SK-N-SH (cell line): Measurements from ENCODE around the gene PLXNA4. TPM values are rescaled to one million over a fixed set of nuclear protein-coding genes. Genes with fewer than 3 reads are reported as not detected.

Experiments
- CTCF ChIA-PET: fragments of 300-600, 350-600 bp; formaldehyde crosslinking; extraction: SDS; loops from one replicate; lab custom pipeline; 2021; lab: Yijun Ruan, JAX
- POLR2A ChIA-PET: fragments of 350-600 bp; sonication (Branson Sonifier 250); formaldehyde crosslinking; extraction: SDS; loops from one replicate; lab custom pipeline; 2020; ENCODE audit warnings: antibody characterized with exemption, inconsistent platforms; lab: Yijun Ruan, JAX
- DNase-seq: peaks from one replicate; pipeline ENCODE4 v3.0.0; 2012
- H2AFZ ChIP-seq: fragments of 200-600 bp; sonication (generic); 2 replicates; pipeline ENCODE4 v1.8.1; 2016; ENCODE audit warnings: antibody characterized with exemption, mild to moderate bottlenecking, low read depth
- H3F3A ChIP-seq: fragments of 200-600 bp; sonication (generic); replicated peaks from 2 replicates; pipeline ENCODE3; 2016; ENCODE audit warnings: antibody characterized with exemption, mild to moderate bottlenecking; ENCODE audit not compliant: insufficient read depth
- H3K27ac ChIP-seq, 2 experiments: fragments of 200-500 bp in 1 of 2; fragments of 200-600 bp in 1 of 2; sonication (Bioruptor generic) in 1 of 2; sonication (generic), shearing (Covaris generic) in 1 of 2; 2 replicates each; pipeline versions ENCODE4 v1.5.1 to v1.6.1; 2014 to 2016; ENCODE audit warnings: low read depth in 2 of 2, inconsistent platforms in 1 of 2, low read length in 1 of 2, mild to moderate bottlenecking in 1 of 2, mixed read lengths in 1 of 2
- H3K27me3 ChIP-seq: fragments of 200-600 bp; sonication (generic), shearing (Covaris generic); 2 replicates; pipeline ENCODE4 v1.6.1; 2016; ENCODE audit warnings: mixed run types; ENCODE audit not compliant: insufficient read depth
- H3K36me3 ChIP-seq, 2 experiments: fragments of 200-500 bp in 1 of 2; fragments of 200-600 bp in 1 of 2; sonication (Bioruptor generic) in 1 of 2; sonication (generic) in 1 of 2; replicated peaks in 1 of 2; 2 replicates each; pipeline versions ENCODE3 to v1.5.1; 2014 to 2016; ENCODE audit warnings: low read length in 1 of 2, mild to moderate bottlenecking in 1 of 2; ENCODE audit not compliant: insufficient read depth in 2 of 2, control insufficient read depth in 1 of 2
- H3K4me1 ChIP-seq, 2 experiments: fragments of 200-500 bp in 1 of 2; fragments of 200-600 bp in 1 of 2; sonication (Bioruptor generic) in 1 of 2; sonication (generic), shearing (Covaris generic) in 1 of 2; 2 replicates each; pipeline versions ENCODE4 v1.5.1 to v1.6.1; 2014 to 2016; ENCODE audit warnings: low read depth in 1 of 2, low read length in 1 of 2, mixed run types in 1 of 2; ENCODE audit not compliant: insufficient read depth in 2 of 2, control insufficient read depth in 1 of 2
- H3K4me2 ChIP-seq: fragments of 200-600 bp; sonication (generic), shearing (Covaris generic); 2 replicates; pipeline ENCODE4 v1.6.1; 2017; ENCODE audit warnings: mixed run types
- H3K4me3 ChIP-seq, 2 experiments: fragments of 200-500 bp in 1 of 2; fragments of 200-600 bp in 1 of 2; sonication (Bioruptor generic) in 1 of 2; sonication (generic), shearing (Covaris generic) in 1 of 2; 2 replicates each; pipeline versions ENCODE4 v1.5.1 to v1.8.1; 2014 to 2016; ENCODE audit warnings: low read depth in 2 of 2, inconsistent platforms in 1 of 2, low read length in 1 of 2, mild to moderate bottlenecking in 1 of 2, mixed read lengths in 1 of 2, moderate library complexity in 1 of 2
- H3K79me2 ChIP-seq: fragments of 200-600 bp; sonication (generic); 2 replicates; pipeline ENCODE4 v1.8.1; 2017; ENCODE audit warnings: mild to moderate bottlenecking; ENCODE audit not compliant: insufficient read depth
- H3K9ac ChIP-seq: fragments of 200-600 bp; sonication (generic); 2 replicates; pipeline ENCODE4 v1.6.1; 2017; ENCODE audit warnings: mixed run types
- H3K9me2 ChIP-seq: fragments of 200-600 bp; sonication (generic); 2 replicates; pipeline ENCODE4 v1.6.1; 2017; ENCODE audit warnings: mixed run types
- H3K9me3 ChIP-seq: fragments of 200-600 bp; sonication (generic); 2 replicates; pipeline ENCODE4 v1.6.1; 2017; ENCODE audit warnings: mixed run types, mild to moderate bottlenecking, moderate library complexity
- H4K20me1 ChIP-seq: fragments of 200-600 bp; sonication (generic); 2 replicates; pipeline ENCODE4 v1.6.1; 2017; ENCODE audit warnings: mild to moderate bottlenecking, mixed run types; ENCODE audit not compliant: insufficient read depth
- ELF1 ChIP-seq: IDR thresholded peaks from 2 replicates; pipeline ENCODE4 v1.4.0; 2012
- EP300 ChIP-seq, 2 experiments: IDR thresholded peaks; 2 replicates each; pipeline versions ENCODE4 v1.4.0 to v1.6.1; 2012; ENCODE audit warnings: borderline replicate concordance in 1 of 2, low read depth in 1 of 2, low read length in 1 of 2
- EZH2phosphoT487 ChIP-seq: fragments of 200-600 bp; sonication (generic); IDR thresholded peaks from 2 replicates; pipeline ENCODE4 v1.6.1; 2017; ENCODE audit warnings: low read depth, mixed run types, mild to moderate bottlenecking, antibody characterized with exemption, moderate library complexity, borderline replicate concordance
- FOXJ3 ChIP-seq: sonication (generic); formaldehyde crosslinking; IDR thresholded peaks from 2 replicates; pipeline ENCODE4 v1.5.1; 2020; ENCODE audit warnings: mild to moderate bottlenecking, missing genetic modification reagents
- FOXM1 ChIP-seq: IDR thresholded peaks from 2 replicates; pipeline ENCODE4 v1.4.0; 2012; ENCODE audit warnings: low read depth, mild to moderate bottlenecking
- GATA2 ChIP-seq: sonication (generic); formaldehyde crosslinking; IDR thresholded peaks from 2 replicates; pipeline ENCODE4 v1.5.0; 2020; ENCODE audit warnings: mild to moderate bottlenecking, missing genetic modification reagents
- MEF2A ChIP-seq: IDR thresholded peaks from 2 replicates; pipeline ENCODE4 v1.4.0; 2012; ENCODE audit warnings: low read depth, borderline replicate concordance
- MXI1 ChIP-seq: IDR thresholded peaks from 2 replicates; pipeline ENCODE4 v1.6.1; 2012; ENCODE audit warnings: mild to moderate bottlenecking, low read depth, low read length, improper control_type of control experiment
- NFIC ChIP-seq: IDR thresholded peaks from 2 replicates; pipeline ENCODE4 v1.4.0; 2012; ENCODE audit warnings: borderline replicate concordance
- NRF1 ChIP-seq: IDR thresholded peaks from 2 replicates; pipeline ENCODE4 v1.6.1; 2012; ENCODE audit warnings: low read depth, mild to moderate bottlenecking, low read length
- POLR2AphosphoS5 ChIP-seq: IDR thresholded peaks from 2 replicates; pipeline ENCODE4 v1.6.1; 2012; ENCODE audit warnings: low read depth, low read length
- RFX5 ChIP-seq: IDR thresholded peaks from 2 replicates; pipeline ENCODE4 v1.6.1; 2012; ENCODE audit warnings: mild to moderate bottlenecking, improper control_type of control experiment, low read length
- TAF1 ChIP-seq: IDR thresholded peaks from 2 replicates; pipeline ENCODE4 v1.6.1; 2012; ENCODE audit warnings: low read depth, mild to moderate bottlenecking, low read length, moderate library complexity, borderline replicate concordance
- TCF12 ChIP-seq: IDR thresholded peaks from 2 replicates; pipeline ENCODE4 v1.4.0; 2012
- WGBS: methylation state at CpG from one replicate; pipeline ENCODE4 v1.1.6; 2017; ENCODE audit warnings: low lambda C conversion rate; 5-methylcytosine and 5-hydroxymethylcytosine counted together
- polyA plus RNA-seq, 3 experiments: library from polyadenylated mRNA; depleted of rRNA; stranded (reverse); fragments of >200 nt; gene quantifications; 2 replicates each; pipeline ENCODE4 v1.2.3, GENCODE V29; 2012
- TF ChIP-seq, protein P1 (sequence below): IDR thresholded peaks from 2 replicates; pipeline ENCODE4; 2012
- TF ChIP-seq, protein P2 (sequence below): fragments of 150-350 bp; IDR thresholded peaks from 2 replicates; pipeline ENCODE4 v1.6.1; 2017; ENCODE audit warnings: antibody characterized with exemption, low read length, low read depth, borderline replicate concordance
- TF ChIP-seq, protein P3 (sequence below): IDR thresholded peaks from 2 replicates; pipeline ENCODE4 v1.4.0; 2012; ENCODE audit warnings: low read depth, borderline replicate concordance
- TF ChIP-seq, protein P4 (sequence below): IDR thresholded peaks from 2 replicates; pipeline ENCODE4 v1.4.0; 2012; ENCODE audit warnings: low read depth
- TF ChIP-seq, protein P5 (sequence below): fragments of 150-350 bp; IDR thresholded peaks from 2 replicates; pipeline ENCODE4 v1.6.1; 2016; ENCODE audit warnings: mild to moderate bottlenecking, low read depth, low read length

The PLXNA4 gene
- polyA plus RNA-seq, 1 of the 3 experiments (the other 2 are of a cell fraction), result 2.4 TPM

DNA sequence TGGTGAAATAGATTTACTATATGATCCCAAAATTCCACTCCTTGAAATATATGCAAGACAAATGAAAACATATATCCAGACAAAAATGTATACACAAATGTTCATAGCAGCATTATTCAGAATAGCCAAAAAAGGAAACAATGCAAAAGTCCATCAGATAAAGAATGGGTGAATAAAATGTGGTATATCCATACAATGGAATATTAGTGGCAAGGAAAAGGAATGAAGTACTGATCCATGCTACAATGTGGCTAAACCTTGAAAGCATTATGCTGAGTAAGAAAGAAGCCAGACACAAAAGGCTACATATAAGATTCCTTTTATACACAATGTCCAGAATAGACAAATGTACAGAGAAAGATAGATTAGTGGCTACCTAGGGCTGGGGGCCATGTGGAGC is 225.5 kb downstream of the PLXNA4 start:
- no peak for DNase-seq
- no peak for TF ChIP-seq POLR2AphosphoS5
- no peak for TF ChIP-seq EP300 (IDR thresholded peaks at IDR 0.05; ENCODE audit: borderline replicate concordance in 1 of 2, low read depth in 1 of 2, low read length in 1 of 2)
- no peak for TF ChIP-seq TAF1
- TF ChIP-seq FOXJ3 (CRISPR knock-in tag), result no peak
- TF ChIP-seq MXI1, result no peak
- TF ChIP-seq, protein P1, sequence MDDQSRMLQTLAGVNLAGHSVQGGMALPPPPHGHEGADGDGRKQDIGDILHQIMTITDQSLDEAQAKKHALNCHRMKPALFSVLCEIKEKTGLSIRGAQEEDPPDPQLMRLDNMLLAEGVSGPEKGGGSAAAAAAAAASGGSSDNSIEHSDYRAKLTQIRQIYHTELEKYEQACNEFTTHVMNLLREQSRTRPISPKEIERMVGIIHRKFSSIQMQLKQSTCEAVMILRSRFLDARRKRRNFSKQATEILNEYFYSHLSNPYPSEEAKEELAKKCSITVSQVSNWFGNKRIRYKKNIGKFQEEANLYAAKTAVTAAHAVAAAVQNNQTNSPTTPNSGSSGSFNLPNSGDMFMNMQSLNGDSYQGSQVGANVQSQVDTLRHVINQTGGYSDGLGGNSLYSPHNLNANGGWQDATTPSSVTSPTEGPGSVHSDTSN, result no peak
- TF ChIP-seq, protein P2, sequence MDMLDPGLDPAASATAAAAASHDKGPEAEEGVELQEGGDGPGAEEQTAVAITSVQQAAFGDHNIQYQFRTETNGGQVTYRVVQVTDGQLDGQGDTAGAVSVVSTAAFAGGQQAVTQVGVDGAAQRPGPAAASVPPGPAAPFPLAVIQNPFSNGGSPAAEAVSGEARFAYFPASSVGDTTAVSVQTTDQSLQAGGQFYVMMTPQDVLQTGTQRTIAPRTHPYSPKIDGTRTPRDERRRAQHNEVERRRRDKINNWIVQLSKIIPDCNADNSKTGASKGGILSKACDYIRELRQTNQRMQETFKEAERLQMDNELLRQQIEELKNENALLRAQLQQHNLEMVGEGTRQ, result no peak
- TF ChIP-seq GATA2 (CRISPR knock-in tag), result no peak
- TF ChIP-seq NFIC, result no peak
- Histone ChIP-seq H3K9me3 (no peaks in the 10 kb centered on the region), H4K20me1 (no peaks in the 10 kb centered on the region), H2AFZ (no peak overlapping the region), H3K9me2 (no peaks in the 10 kb centered on the region), H3K4me3 (no peak overlapping the region), H3K79me2 (no peaks in the 10 kb centered on the region), H3K27ac (no peak overlapping the region), H3K9ac (no peak overlapping the region), H3K27me3 (0 out of 2 replicates have a peak, but pooled peaks cover 9% of the 10 kb centered on the region), H3F3A (no peaks in the 10 kb centered on the region), H3K4me1 (peaks cover 10 to 57% of the 10 kb centered on the region in 2 experiments; a peak in 3 of 4 replicates), H3K4me2 (no peak overlapping the region), H3K36me3 (no peaks in the 10 kb centered on the region)
- ChIA-PET POLR2A (no interaction called here), CTCF (interaction anchor here (0.9 to 1.9 kb wide), 3 partner anchors 12 to 44 kb away, joined by 3 to 5 read pairs (median 4); no protein-coding TSS in a partner anchor)

DNA sequence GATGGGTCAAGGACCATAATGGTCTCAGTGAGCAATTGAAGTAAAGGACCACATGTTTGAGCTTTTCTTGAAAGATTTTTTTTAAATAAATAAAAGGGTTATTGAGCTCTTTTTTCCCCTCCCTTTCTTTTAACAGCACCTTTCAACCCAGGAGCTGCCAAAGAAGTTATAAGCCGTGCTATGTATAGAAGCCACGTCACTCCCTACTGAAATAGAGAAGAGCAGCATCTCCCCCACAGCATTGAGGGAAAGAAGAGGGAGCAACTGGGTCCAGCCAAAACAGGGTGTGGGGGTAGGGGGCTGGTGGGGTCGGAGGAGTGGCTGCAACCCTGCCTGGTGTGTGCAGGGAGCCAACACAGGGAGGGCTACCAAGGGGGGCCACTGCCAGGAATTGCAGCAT is 227.2 kb downstream of the PLXNA4 start:
- no peak overlapping the region for H3K27ac ChIP-seq
- no peaks in the 10 kb centered on the region for H3K36me3 ChIP-seq
- no peaks in the 10 kb centered on the region for H3F3A ChIP-seq
- POLR2A ChIA-PET, result no interaction called here
- peaks cover 0 to 45% of the 10 kb centered on the region in 2 experiments; a peak in 2 of 4 replicates for H3K4me1 ChIP-seq
- 0 out of 2 replicates have a peak, but pooled peaks cover 9% of the 10 kb centered on the region for H3K27me3 ChIP-seq
- H3K9ac ChIP-seq, result no peak overlapping the region
- no peak overlapping the region for H3K4me2 ChIP-seq
- 53% methylated on average over 3 of the region's 3 CpGs for WGBS
- H2AFZ ChIP-seq, result no peak overlapping the region
- H3K4me3 ChIP-seq, result no peak overlapping the region
- CTCF ChIA-PET, result interaction anchor here (1.0 to 2.0 kb wide), 3 partner anchors 30 to 231 kb away, joined by 3 to 9 read pairs (median 3); no protein-coding TSS in a partner anchor
- no peaks in the 10 kb centered on the region for H3K9me3 ChIP-seq
- DNase-seq, result no peak
- no peak for TF ChIP-seq TCF12
- TF ChIP-seq, protein P1, result no peak
- TF ChIP-seq ELF1, result no peak
- no peak for TF ChIP-seq NFIC
- TF ChIP-seq, protein P3, sequence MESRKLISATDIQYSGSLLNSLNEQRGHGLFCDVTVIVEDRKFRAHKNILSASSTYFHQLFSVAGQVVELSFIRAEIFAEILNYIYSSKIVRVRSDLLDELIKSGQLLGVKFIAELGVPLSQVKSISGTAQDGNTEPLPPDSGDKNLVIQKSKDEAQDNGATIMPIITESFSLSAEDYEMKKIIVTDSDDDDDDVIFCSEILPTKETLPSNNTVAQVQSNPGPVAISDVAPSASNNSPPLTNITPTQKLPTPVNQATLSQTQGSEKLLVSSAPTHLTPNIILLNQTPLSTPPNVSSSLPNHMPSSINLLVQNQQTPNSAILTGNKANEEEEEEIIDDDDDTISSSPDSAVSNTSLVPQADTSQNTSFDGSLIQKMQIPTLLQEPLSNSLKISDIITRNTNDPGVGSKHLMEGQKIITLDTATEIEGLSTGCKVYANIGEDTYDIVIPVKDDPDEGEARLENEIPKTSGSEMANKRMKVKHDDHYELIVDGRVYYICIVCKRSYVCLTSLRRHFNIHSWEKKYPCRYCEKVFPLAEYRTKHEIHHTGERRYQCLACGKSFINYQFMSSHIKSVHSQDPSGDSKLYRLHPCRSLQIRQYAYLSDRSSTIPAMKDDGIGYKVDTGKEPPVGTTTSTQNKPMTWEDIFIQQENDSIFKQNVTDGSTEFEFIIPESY, result no peak
- no peak for TF ChIP-seq NRF1
- TF ChIP-seq MEF2A, result no peak
- TF ChIP-seq, protein P4, sequence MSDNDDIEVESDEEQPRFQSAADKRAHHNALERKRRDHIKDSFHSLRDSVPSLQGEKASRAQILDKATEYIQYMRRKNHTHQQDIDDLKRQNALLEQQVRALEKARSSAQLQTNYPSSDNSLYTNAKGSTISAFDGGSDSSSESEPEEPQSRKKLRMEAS, result no peak
- no peak for TF ChIP-seq FOXM1
- TF ChIP-seq EZH2phosphoT487, result no peak
- TF ChIP-seq, protein P5, sequence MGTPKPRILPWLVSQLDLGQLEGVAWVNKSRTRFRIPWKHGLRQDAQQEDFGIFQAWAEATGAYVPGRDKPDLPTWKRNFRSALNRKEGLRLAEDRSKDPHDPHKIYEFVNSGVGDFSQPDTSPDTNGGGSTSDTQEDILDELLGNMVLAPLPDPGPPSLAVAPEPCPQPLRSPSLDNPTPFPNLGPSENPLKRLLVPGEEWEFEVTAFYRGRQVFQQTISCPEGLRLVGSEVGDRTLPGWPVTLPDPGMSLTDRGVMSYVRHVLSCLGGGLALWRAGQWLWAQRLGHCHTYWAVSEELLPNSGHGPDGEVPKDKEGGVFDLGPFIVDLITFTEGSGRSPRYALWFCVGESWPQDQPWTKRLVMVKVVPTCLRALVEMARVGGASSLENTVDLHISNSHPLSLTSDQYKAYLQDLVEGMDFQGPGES, result no peak
- no peak for TF ChIP-seq RFX5
- no peaks in the 10 kb centered on the region for H4K20me1 ChIP-seq
- no peaks in the 10 kb centered on the region for H3K9me2 ChIP-seq
- H3K79me2 ChIP-seq, result no peaks in the 10 kb centered on the region
